Activated CD4-positive, alpha-beta T cell treated with anti-CD3 and anti-CD28 coated beads, Interleukin-2, amount 50 U/mL, for 16 hours (primary cell): ENCODE results near the gene ARSG.

ENCODE experiments used
- DNase-seq: peaks from one replicate; pipeline ENCODE4 v3.0.0-alpha.2; 2020

The ARSG gene

GRCh38 chr17:68432086-68432864 lies 141.0 kb downstream of the ARSG start:
- no peak for DNase-seq

GRCh38 chr17:68433211-68433610 lies 141.9 kb downstream of the ARSG start:
- no peak for DNase-seq

- no peak for DNase-seq
Measured at GRCh38 chr17:68433911-68434508, 142.7 kb downstream of the ARSG start.

- no peak for DNase-seq
Measured at GRCh38 chr17:68435361-68435760, 144.1 kb downstream of the ARSG start.

GRCh38 chr17:68435876-68436842 lies 144.9 kb downstream of the ARSG start:
- peak; percentile 89 for DNase-seq

GRCh38 chr17:68437979-68438822 lies 146.9 kb downstream of the ARSG start:
- peak; percentile 74 for DNase-seq

- no peak for DNase-seq
Measured at GRCh38 chr17:68439656-68440290, 148.5 kb downstream of the ARSG start.

GRCh38 chr17:68440526-68440925 lies 149.2 kb downstream of the ARSG start:
- no peak for DNase-seq

GRCh38 chr17:68441070-68441770 lies 149.9 kb downstream of the ARSG start:
- DNase-seq = no peak

- no peak for DNase-seq
Measured at GRCh38 chr17:68443972-68444464, 152.7 kb downstream of the ARSG start.

- DNase-seq = no peak
Measured at GRCh38 chr17:68445671-68446070, 154.4 kb downstream of the ARSG start.

GRCh38 chr17:68446626-68447041 lies 155.3 kb downstream of the ARSG start:
- no peak for DNase-seq

- no peak for DNase-seq
Measured at GRCh38 chr17:68449021-68449739, 157.9 kb downstream of the ARSG start.

GRCh38 chr17:68450391-68450790 lies 159.1 kb downstream of the ARSG start:
- no peak for DNase-seq

GRCh38 chr17:68450801-68451200 lies 159.5 kb downstream of the ARSG start:
- DNase-seq = no peak

- no peak for DNase-seq
Measured at GRCh38 chr17:68451670-68452354, 160.5 kb downstream of the ARSG start.

- no peak for DNase-seq
Measured at GRCh38 chr17:68452724-68453290, 161.5 kb downstream of the ARSG start.

GRCh38 chr17:68453991-68454665 lies 162.8 kb downstream of the ARSG start:
- no peak for DNase-seq

- DNase-seq = no peak
Measured at GRCh38 chr17:68455901-68456338, 164.6 kb downstream of the ARSG start.
